Ascending aorta (tissue), 2 donors: ENCODE data around the gene CD37. TPM values are rescaled to one million over a fixed set of nuclear protein-coding genes. Genes with fewer than 3 reads are reported as not detected.
"Not testable (repeated sequence)": the region's sequence is repeated elsewhere in the genome, so short reads cannot be mapped to it uniquely, and the experiment has no call there.

Source experiments
- DNase-seq, 2 donors: peaks; one replicate each; pipeline ENCODE4 v3.0.0-alpha.2; 2019; ENCODE audit warnings: low spot score in 2 of 2
- H3K27ac ChIP-seq, 2 donors: fragments of 200-600 bp; sonication (generic); one replicate each; pipeline ENCODE4 v1.5.1; 2016 to 2017; ENCODE audit warnings: mild to moderate bottlenecking in 1 of 2
- H3K27me3 ChIP-seq: fragments of 200-600 bp; sonication (generic); one replicate; pipeline ENCODE4 v1.5.1; 2017
- H3K36me3 ChIP-seq, 2 donors: fragments of 200-600 bp; sonication (generic); one replicate each; pipeline ENCODE4 v1.5.1; 2016
- H3K4me1 ChIP-seq, 2 donors: fragments of 200-600 bp; sonication (generic); one replicate each; pipeline ENCODE4 v1.5.1; 2016 to 2017; ENCODE audit warnings: mild to moderate bottlenecking in 1 of 2
- H3K4me3 ChIP-seq, 2 donors: fragments of 200-600 bp; sonication (generic); one replicate each; pipeline ENCODE4 v1.5.1; 2016 to 2017; ENCODE audit warnings: mild to moderate bottlenecking in 1 of 2
- H3K9me3 ChIP-seq, 2 donors: fragments of 200-600 bp; sonication (generic); one replicate each; pipeline ENCODE4 v1.5.1; 2016
- CTCF ChIP-seq, 3 experiments: fragments of 200-600 bp in 2 of 3; fragments of 450-650 bp in 1 of 3; sonication (generic) in 2 of 3; IDR thresholded peaks; one replicate each; pipeline ENCODE4 v1.5.1; 2016 to 2019; ENCODE audit warnings: antibody characterized with exemption in 3 of 3, mild to moderate bottlenecking in 1 of 3, moderate library complexity in 1 of 3
- intact Hi-C: fragments of 100-400 bp; cut with DNase I; formaldehyde crosslinking; loops from one replicate; pipeline ENCODE4 v1.15.1; 2023
- total RNA-seq: library from RNA; depleted of rRNA; stranded (reverse); fragments of >200 nt; gene quantifications from one replicate; pipeline ENCODE4 v1.1.0, GENCODE V29; 2016

The CD37 gene
- total RNA-seq, 1 donor from 2014 or later: 15.6 TPM

GRCh38 chr19:49326165-49326704 is 9.0 kb upstream of the CD37 start:
- no peak for TF ChIP-seq CTCF (IDR thresholded peaks at IDR 0.05)
- Histone ChIP-seq H3K4me1 (no peaks in the 10 kb centered on the region), H3K27ac (no peak overlapping the region), H3K36me3 (peaks cover 0 to 5% of the 10 kb centered on the region in 2 donors), H3K27me3 (no peaks in the 10 kb centered on the region), H3K9me3 (peaks cover 0 to 12% of the 10 kb centered on the region in 2 donors), H3K4me3 (no peak overlapping the region)
- no peak for DNase-seq
- intact Hi-C loops: no loop called here

- peak; percentile 33 to 40 (median 39) for TF ChIP-seq CTCF (IDR thresholded peaks at IDR 0.05)
- H3K9me3 ChIP-seq: peaks cover 0 to 4% of the 10 kb centered on the region in 2 donors
- H3K27me3 ChIP-seq: no peaks in the 10 kb centered on the region
- H3K36me3 ChIP-seq: no peaks in the 10 kb centered on the region
- intact Hi-C loops: no loop called here
- H3K4me3 ChIP-seq: no peak overlapping the region
- DNase-seq: peak in 1 of 2 donors; percentile 31
- no peaks in the 10 kb centered on the region for H3K4me1 ChIP-seq
- H3K27ac ChIP-seq: no peak overlapping the region
These were observed 7.2 kb upstream of the CD37 start for GRCh38 chr19:49327878-49328544.

GRCh38 chr19:49328741-49329140 is 6.5 kb upstream of the CD37 start:
- TF ChIP-seq CTCF (IDR thresholded peaks at IDR 0.05): no peak
- no peak for DNase-seq

GRCh38 chr19:49331187-49331586 is 4.0 kb upstream of the CD37 start:
- intact Hi-C loops, H3K4me1 ChIP-seq, H3K36me3 ChIP-seq, DNase-seq, H3K9me3 ChIP-seq, H3K27me3 ChIP-seq, H3K4me3 ChIP-seq, H3K27ac ChIP-seq: not testable (repeated sequence)

More at GRCh38 chr19:49328741-49329140, 6.5 kb upstream of the CD37 start:
- H3K4me3 ChIP-seq: no peak overlapping the region
- intact Hi-C loops: no loop called here
- no peaks in the 10 kb centered on the region for H3K4me1 ChIP-seq
- H3K36me3 ChIP-seq: no peaks in the 10 kb centered on the region
- no peaks in the 10 kb centered on the region for H3K9me3 ChIP-seq
- no peak overlapping the region for H3K27ac ChIP-seq
- H3K27me3 ChIP-seq: no peaks in the 10 kb centered on the region

GRCh38 chr19:49331616-49332055 is 3.6 kb upstream of the CD37 start:
- Histone ChIP-seq H3K27me3 (no peaks in the 10 kb centered on the region), H3K9me3 (no peaks in the 10 kb centered on the region), H3K4me3 (no peak overlapping the region), H3K27ac (no peak overlapping the region), H3K4me1 (no peaks in the 10 kb centered on the region), H3K36me3 (no peaks in the 10 kb centered on the region)
- TF ChIP-seq CTCF (IDR thresholded peaks at IDR 0.05): no peak
- DNase-seq: peak in 1 of 2 donors; percentile 62
- intact Hi-C loops: no loop called here

GRCh38 chr19:49332691-49333417 is 2.4 kb upstream of the CD37 start:
- peak in 1 of 2 donors; percentile 27 for DNase-seq
- intact Hi-C loops, H3K27me3 ChIP-seq, H3K27ac ChIP-seq, H3K4me1 ChIP-seq, H3K4me3 ChIP-seq, H3K9me3 ChIP-seq, H3K36me3 ChIP-seq: not testable (repeated sequence)
